Fibroblast of lung (primary cell): ENCODE data around the gene TLNRD1.

Experiments used
- CTCF ChIP-seq, 2 donors: IDR thresholded peaks in 1 of 2; conservative IDR thresholded peaks in 1 of 2; 1 replicate in 1 of 2; 2 replicates in 1 of 2; pipeline ENCODE4 v1.5.1; 2011 to 2012; ENCODE audit warnings: low read length in 2 of 2, control low read depth in 1 of 2, inconsistent platforms in 1 of 2, low read depth in 1 of 2, mild to moderate bottlenecking in 1 of 2
- EZH2 ChIP-seq: IDR thresholded peaks from 2 replicates; pipeline ENCODE4 v1.5.1; 2012; ENCODE audit warnings: low read length, control low read depth, mild to moderate bottlenecking; ENCODE audit errors: missing control alignments

- no peak for TF ChIP-seq CTCF (conservative IDR thresholded peaks at IDR 0.05 in 1 of 2, IDR thresholded peaks at IDR 0.05 in 1 of 2; ENCODE audit: low read depth in 1 of 2, low read length in 2 of 2)
- no peak for TF ChIP-seq EZH2
These were observed 12.5 kb upstream of the TLNRD1 start for GRCh38 chr15:80988148-80988796.
